DOHH2 (cell line): Measurements from ENCODE around the gene ATP12A.

Experiments used
- CTCF ChIP-seq: fragments of 200-600 bp; sonication (generic); IDR thresholded peaks from one replicate; pipeline ENCODE4 v1.5.1; 2014; ENCODE audit warnings: antibody characterized with exemption, mild to moderate bottlenecking, low read depth, low read length; ENCODE audit not compliant: poor library complexity, severe bottlenecking
- EZH2phosphoT487 ChIP-seq: fragments of 200-600 bp; sonication (generic); IDR thresholded peaks from 2 replicates; pipeline ENCODE4 v1.6.1; 2017; ENCODE audit warnings: borderline replicate concordance, mild to moderate bottlenecking, antibody characterized with exemption, low read length, moderate library complexity, mixed read lengths

GRCh38 chr13:24684600-24684998 is 4.4 kb downstream of the ATP12A start:
- TF ChIP-seq CTCF (no peak), EZH2phosphoT487 (no peak)
